ENCODE data around the gene AGPAT3.

AGPAT3 gene

DNA sequence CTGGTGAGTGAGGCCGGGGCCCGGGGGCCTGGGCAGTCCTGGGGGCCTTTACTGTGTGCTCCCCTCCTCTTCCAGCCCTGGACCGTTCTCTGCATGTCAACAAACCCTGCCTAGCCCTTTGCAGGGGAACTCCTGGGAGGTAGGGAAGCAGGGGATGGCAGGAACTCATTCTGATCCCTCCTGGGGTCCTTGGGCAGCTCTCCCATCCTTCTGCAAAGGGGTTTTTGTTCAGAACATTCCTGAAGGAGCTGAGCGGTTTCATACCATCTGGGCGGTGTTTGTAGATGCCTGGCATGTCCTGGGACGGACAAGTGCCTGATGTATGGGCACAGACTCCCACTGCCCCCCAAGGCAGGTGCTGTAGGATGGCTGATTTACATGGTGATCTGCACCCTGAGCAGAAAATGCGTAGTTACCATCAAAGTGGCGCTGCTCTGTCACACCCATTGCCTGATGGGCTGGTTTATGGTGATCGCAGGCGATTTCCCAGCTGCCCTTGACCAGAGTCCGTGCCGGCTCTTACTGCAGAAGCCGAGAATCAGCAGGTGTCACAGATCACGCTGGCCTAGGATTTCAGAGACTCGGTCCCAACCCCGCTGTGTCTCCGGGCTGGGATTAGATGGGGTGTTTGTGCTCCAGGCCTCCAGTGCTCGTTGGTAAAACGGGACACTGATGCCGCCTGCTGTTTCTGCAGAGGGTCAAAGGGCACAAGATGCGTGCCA lies 75.5 kb downstream of the AGPAT3 start:
- DNase-seq, result no peak

- no peak for DNase-seq
Measured at GRCh38 chr21:43942201-43942600, 77.2 kb downstream of the AGPAT3 start.

DNA sequence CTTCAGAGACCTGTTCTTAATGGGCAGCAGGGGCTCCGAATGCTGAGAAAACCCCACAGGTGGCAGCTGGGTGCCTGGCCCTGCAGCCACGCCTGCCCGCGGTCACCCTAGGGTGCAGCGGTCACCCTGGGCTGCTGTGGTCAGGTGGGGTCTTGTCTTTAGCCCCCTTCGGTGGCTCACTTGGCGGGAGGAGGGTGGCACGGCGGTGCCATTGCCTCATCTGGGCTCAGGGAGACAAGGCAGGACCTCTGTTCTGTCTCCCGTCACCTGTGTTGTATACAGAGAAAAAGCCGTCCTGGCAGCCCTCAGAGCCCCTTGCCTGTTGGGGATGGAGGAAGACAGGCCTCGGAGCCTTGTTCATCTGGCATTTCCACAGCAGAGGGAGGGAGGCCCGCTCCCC lies 77.6 kb downstream of the AGPAT3 start:
- no peak for DNase-seq

- DNase-seq, result no peak
Measured at GRCh38 chr21:43943512-43944077, 78.6 kb downstream of the AGPAT3 start.

- DNase-seq, result no peak
Measured at GRCh38 chr21:43944078-43944633, 79.1 kb downstream of the AGPAT3 start.

GRCh38 chr21:43944757-43945156 lies 79.7 kb downstream of the AGPAT3 start:
- DNase-seq, result no peak

DNA sequence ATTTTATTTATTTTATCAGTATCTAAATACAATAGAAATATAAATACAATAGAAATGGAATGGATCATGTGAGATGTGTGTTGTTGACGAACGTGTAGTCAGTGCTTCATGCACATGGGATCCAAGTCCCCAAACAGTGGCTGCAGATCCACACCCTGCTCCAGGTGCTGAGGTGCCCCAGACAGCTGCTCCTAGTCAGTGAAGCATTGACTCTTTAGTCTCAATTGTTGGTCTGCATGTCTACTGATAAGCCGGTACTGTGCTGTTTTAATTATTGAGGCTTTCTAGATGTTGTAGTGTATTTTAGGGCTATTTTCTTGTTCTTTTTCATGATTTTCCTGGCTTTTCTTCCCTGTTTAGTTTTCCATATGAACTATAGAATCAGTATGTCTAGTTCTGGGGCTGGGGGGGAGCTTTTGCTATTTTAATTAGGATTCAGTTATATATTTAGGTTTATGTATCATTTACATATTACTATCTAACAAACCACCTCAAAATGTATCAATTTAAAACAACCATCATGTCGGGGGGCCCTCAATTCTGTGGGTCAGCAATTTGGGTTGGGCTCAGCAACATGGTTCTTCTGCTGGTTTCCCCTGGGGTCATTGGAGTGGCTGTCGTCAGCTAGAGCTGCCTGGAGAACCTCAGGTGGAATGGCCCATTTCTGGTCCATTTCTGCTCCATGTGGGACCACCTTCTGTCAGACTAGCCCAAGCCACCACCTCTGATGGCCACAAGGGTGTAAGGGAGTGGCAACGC lies 83.9 kb downstream of the AGPAT3 start:
- no peak for DNase-seq

DNA sequence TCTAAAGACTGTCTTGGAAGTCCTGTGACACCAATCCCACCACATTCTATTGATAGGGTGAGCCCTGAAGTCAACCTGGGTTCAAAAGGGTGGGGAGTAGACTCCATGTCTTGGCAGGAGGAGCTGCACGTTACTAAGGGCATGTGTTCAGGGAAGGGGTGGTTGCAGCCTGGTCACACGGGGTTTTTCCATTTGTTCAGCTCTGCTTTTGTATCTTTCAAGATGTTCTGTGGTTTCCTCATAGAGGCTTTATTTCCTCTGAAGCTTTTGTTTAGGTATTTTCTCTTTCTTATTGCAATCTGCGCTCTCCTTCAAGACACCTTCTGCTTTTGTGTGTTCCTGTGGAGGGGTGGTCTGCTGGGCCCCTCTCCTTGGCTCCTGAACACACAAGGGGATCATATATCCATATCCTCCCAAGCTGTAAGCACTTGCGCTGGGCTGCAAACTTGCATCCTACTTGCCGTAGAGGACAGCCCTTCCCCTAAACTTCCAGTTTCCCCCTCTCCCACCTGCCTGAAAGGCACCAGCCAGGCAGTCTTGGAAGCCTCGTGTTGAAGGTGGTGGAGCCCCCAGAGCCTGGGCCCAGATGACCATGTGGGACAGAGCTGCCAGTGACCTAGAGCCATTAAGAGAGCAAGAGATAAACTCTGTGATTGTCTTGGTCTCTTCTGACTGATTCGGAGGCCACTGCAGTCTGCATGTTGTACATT lies 84.6 kb downstream of the AGPAT3 start:
- DNase-seq, result no peak

GRCh38 chr21:43950481-43950880 lies 85.5 kb downstream of the AGPAT3 start:
- no peak for DNase-seq

DNA sequence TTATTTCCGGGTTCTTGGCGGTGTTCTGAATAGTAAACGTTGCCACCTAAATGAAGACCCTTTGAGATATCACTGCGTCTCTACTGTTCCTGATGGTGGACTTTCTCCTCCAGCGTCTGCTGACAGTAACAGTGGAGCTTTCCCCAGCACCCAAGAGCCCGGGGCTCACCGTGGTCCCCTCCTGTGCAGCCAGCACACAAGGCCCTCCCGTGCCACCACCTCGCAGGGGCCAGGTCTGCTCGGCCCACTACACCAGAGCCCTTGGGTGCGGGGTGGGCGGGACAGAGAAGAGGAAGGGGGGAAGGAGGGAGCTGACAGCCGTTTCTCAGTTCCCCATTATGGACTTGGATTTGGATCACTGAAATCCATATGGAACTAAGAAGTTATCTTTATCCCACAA lies 85.9 kb downstream of the AGPAT3 start:
- no peak for DNase-seq

GRCh38 chr21:43951911-43952703 lies 87.1 kb downstream of the AGPAT3 start:
- DNase-seq, result no peak

GRCh38 chr21:43953021-43953420 lies 88.0 kb downstream of the AGPAT3 start:
- DNase-seq, result no peak

DNA sequence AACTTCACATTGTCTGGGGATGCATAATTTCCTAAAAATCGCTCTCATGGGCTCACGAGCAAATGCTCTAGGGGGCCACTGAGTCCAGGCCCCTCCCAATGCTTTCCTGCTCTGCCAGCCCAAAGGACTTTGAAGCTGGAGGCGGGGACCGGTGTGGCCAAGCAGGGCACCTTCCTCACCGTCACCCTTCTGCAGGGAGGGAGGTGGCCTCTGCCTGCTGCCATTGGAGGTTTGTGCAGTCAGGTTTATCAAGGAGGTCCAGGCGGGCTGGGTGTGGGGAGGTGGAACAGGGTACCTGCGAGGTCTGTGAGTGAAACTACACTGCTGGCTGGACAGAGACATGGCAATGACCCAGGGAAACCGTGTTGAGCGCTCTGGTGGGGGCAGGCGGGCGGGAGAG lies 89.0 kb downstream of the AGPAT3 start:
- DNase-seq, result no peak

DNA sequence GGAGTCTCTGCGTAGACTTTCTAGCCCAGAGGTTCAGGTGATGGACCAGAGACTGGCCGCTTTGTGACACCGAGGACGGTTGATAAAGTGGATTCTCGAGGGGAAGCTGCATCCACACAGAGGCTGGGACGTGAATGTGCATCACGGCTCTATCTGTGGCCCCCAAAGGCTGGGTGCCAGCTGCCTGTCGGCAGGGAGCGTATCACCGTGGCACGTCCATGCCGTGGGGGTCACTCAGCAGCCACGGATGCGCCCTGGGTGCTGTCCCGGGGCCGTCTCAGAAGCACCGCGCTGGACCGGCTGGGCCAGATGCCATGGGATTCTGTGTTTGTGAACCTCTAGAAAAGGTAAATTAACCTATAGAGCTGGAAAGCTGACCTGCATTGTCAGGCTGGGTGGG lies 89.9 kb downstream of the AGPAT3 start:
- no peak for DNase-seq

- no peak for DNase-seq
Measured at GRCh38 chr21:43956019-43956669, 91.1 kb downstream of the AGPAT3 start.

- no peak for DNase-seq
Measured at GRCh38 chr21:43956670-43957035, 91.6 kb downstream of the AGPAT3 start.

GRCh38 chr21:43957128-43957571 lies 92.1 kb downstream of the AGPAT3 start:
- DNase-seq, result no peak

DNA sequence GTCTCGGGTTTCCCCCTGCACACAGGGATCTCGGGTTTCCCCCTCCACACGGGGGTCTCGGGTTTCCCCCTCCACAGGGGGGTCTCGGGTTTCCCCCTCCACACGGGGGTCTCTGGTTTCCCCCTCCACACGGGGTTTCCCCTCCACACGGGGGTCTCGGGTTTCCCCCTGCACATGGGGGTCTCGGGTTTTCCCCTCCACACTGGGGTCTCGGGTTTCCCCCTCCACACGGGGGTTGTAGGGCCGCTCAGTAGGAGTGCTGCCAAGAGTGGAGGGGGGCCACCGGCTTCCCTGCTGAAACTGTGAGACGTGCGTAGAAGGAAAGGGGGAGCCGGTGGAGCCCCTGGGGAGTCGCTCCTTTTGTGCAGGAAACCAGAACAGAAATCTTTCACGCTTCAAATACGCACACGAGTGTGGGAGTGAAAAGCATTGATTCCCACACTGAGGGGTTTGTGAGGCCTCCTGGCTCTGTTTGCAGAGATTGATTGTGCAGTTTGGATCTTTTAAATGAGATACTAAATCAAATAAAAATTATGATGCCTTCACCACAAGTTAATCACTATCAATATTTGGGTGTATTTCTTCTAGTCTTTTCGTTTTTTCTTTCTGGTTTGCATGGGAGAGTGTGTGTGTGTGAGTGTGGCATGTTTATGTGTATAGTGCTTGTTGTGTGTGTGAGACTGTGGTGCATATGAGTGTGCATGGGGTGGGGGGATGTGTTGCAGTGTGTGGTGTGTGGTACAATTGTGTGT lies 92.8 kb downstream of the AGPAT3 start:
- no peak for DNase-seq

DNA sequence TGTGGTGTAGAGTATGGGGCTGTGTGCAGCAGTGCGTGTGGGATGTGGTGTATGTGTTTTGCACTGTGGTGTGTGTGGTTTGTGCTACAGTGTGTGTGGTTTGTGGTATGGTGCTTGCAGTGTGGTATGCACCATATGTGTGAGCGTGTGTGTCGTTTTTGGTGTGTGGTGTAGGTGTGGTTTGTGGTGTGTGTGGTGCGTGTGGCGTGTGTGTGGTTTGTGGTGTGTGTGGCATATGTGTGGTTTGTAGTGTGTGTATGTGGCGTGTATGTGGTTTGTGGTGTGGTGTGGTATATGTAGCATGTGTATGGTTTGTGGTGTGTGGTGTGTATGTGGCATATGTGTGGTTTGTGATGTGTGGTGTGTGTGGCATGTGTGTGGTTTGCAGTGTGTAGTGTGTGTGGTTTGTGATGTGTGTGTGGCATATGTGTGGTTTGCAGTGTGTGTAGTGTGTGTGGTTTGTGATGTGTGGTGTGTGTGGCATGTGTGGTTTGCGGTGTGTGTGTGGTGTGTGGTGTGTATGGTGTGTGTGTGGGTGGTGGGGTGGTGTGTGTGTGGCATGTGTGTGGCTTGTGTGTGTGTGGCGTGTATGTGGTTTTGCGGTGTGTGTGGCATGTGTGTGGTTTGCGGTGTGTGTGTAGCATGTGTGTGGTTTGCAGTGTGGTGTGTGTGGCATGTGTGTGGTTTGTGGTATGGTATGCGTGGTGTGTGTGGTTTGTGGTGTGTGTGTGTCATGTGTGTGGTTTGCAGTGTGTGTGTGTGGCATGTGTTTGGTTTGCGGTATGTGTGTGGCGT lies 93.5 kb downstream of the AGPAT3 start:
- DNase-seq, result no peak

All from inflammatory macrophage treated with lipopolysaccharide for 4 hours (primary cell).